Memory B cell (primary cell): ENCODE data around the gene NR6A1.

Experiments
- ATAC-seq: fragments of 150-1000 bp; cut with Tn5 transposase; 2 replicates; pipeline ENCODE4 v1.10.0; 2021; ENCODE audit warnings: low read depth, mild to moderate bottlenecking, moderate library complexity
- DNase-seq, 2 donors: peaks; one replicate each; pipeline ENCODE4 v3.0.0; 2022; ENCODE audit warnings: low spot score in 2 of 2
- H3K27ac Mint-ChIP-seq: one replicate; pipeline ENCODE4 v1.8.0; 2022; ENCODE audit warnings: mild to moderate bottlenecking, moderate library complexity, mixed read lengths
- H3K27me3 Mint-ChIP-seq: one replicate; pipeline ENCODE4 v1.8.0; 2022; ENCODE audit warnings: mixed read lengths
- H3K36me3 Mint-ChIP-seq: one replicate; pipeline ENCODE4 v1.8.0; 2022; ENCODE audit warnings: mild to moderate bottlenecking, mixed read lengths
- H3K4me1 Mint-ChIP-seq: one replicate; pipeline ENCODE4 v1.8.0; 2022; ENCODE audit warnings: mixed read lengths
- H3K4me3 Mint-ChIP-seq: one replicate; pipeline ENCODE4 v1.8.0; 2022; ENCODE audit warnings: mild to moderate bottlenecking, moderate library complexity, mixed read lengths
- H3K9me3 Mint-ChIP-seq: one replicate; pipeline ENCODE4 v1.8.0; 2022; ENCODE audit warnings: mixed read lengths

NR6A1 gene

GRCh38 chr9:124789531-124789930 is 18.4 kb upstream of the NR6A1 start:
- Mint-ChIP-seq H3K4me1 (peaks cover 12% of the 10 kb centered on the region), H3K27ac (no peak overlapping the region), H3K27me3 (peaks cover 2% of the 10 kb centered on the region), H3K9me3 (no peaks in the 10 kb centered on the region), H3K4me3 (no peak overlapping the region), H3K36me3 (no peaks in the 10 kb centered on the region)
- DNase-seq (no peak), ATAC-seq (no peak)

GRCh38 chr9:124788542-124789217 is 17.6 kb upstream of the NR6A1 start:
- H3K27me3 Mint-ChIP-seq = no peaks in the 10 kb centered on the region
- H3K9me3 Mint-ChIP-seq = no peaks in the 10 kb centered on the region

GRCh38 chr9:124786881-124787573 is 15.9 kb upstream of the NR6A1 start:
- Mint-ChIP-seq H3K4me3 (no peak overlapping the region), H3K36me3 (no peaks in the 10 kb centered on the region)

More at GRCh38 chr9:124788542-124789217, 17.6 kb upstream of the NR6A1 start:
- no peak overlapping the region for H3K4me3 Mint-ChIP-seq
- peaks cover 12% of the 10 kb centered on the region for H3K4me1 Mint-ChIP-seq
- H3K27ac Mint-ChIP-seq = no peak overlapping the region
- ATAC-seq (no peak), DNase-seq (no peak)
- no peaks in the 10 kb centered on the region for H3K36me3 Mint-ChIP-seq

GRCh38 chr9:124784509-124784908 is 13.4 kb upstream of the NR6A1 start:
- H3K27ac Mint-ChIP-seq = no peak overlapping the region
- ATAC-seq = no peak

More at GRCh38 chr9:124786881-124787573, 15.9 kb upstream of the NR6A1 start:
- DNase-seq (no peak), ATAC-seq (no peak)
- H3K27ac Mint-ChIP-seq = no peak overlapping the region
- H3K9me3 Mint-ChIP-seq = no peaks in the 10 kb centered on the region
- peaks cover 10% of the 10 kb centered on the region for H3K4me1 Mint-ChIP-seq
- H3K27me3 Mint-ChIP-seq = no peaks in the 10 kb centered on the region

GRCh38 chr9:124783830-124784229 is 12.7 kb upstream of the NR6A1 start:
- no peaks in the 10 kb centered on the region for H3K36me3 Mint-ChIP-seq
- H3K27ac Mint-ChIP-seq = no peak overlapping the region
- H3K9me3 Mint-ChIP-seq = no peaks in the 10 kb centered on the region
- no peaks in the 10 kb centered on the region for H3K27me3 Mint-ChIP-seq
- H3K4me3 Mint-ChIP-seq = no peak overlapping the region
- no peak for ATAC-seq
- DNase-seq = no peak
- no peaks in the 10 kb centered on the region for H3K4me1 Mint-ChIP-seq

More at GRCh38 chr9:124784509-124784908, 13.4 kb upstream of the NR6A1 start:
- Mint-ChIP-seq H3K4me3 (no peak overlapping the region), H3K27me3 (no peaks in the 10 kb centered on the region), H3K4me1 (no peaks in the 10 kb centered on the region), H3K9me3 (no peaks in the 10 kb centered on the region), H3K36me3 (no peaks in the 10 kb centered on the region)
- no peak for DNase-seq

GRCh38 chr9:124782661-124783574 is 11.8 kb upstream of the NR6A1 start:
- Mint-ChIP-seq H3K27ac (no peak overlapping the region), H3K27me3 (no peaks in the 10 kb centered on the region), H3K4me3 (no peak overlapping the region), H3K9me3 (no peaks in the 10 kb centered on the region), H3K4me1 (no peaks in the 10 kb centered on the region), H3K36me3 (no peaks in the 10 kb centered on the region)
- ATAC-seq (no peak), DNase-seq (no peak)

GRCh38 chr9:124781967-124782660 is 11.0 kb upstream of the NR6A1 start:
- ATAC-seq (no peak), DNase-seq (no peak)
- Mint-ChIP-seq H3K9me3 (no peaks in the 10 kb centered on the region), H3K27me3 (no peaks in the 10 kb centered on the region), H3K4me3 (no peak overlapping the region), H3K4me1 (no peaks in the 10 kb centered on the region), H3K36me3 (no peaks in the 10 kb centered on the region), H3K27ac (no peak overlapping the region)

- no peak for DNase-seq
- Mint-ChIP-seq H3K27ac (no peak overlapping the region), H3K36me3 (no peaks in the 10 kb centered on the region), H3K4me1 (peaks cover 4% of the 10 kb centered on the region), H3K9me3 (no peaks in the 10 kb centered on the region), H3K4me3 (no peak overlapping the region), H3K27me3 (peaks cover 5% of the 10 kb centered on the region)
- no peak for ATAC-seq
Observed at GRCh38 chr9:124780757-124781151, 9.6 kb upstream of the NR6A1 start.

GRCh38 chr9:124780060-124780756 is 9.1 kb upstream of the NR6A1 start:
- no peak for ATAC-seq
- peaks cover 6% of the 10 kb centered on the region for H3K27me3 Mint-ChIP-seq
- peaks cover 4% of the 10 kb centered on the region for H3K4me1 Mint-ChIP-seq
- DNase-seq = no peak
- no peaks in the 10 kb centered on the region for H3K36me3 Mint-ChIP-seq
- H3K27ac Mint-ChIP-seq = no peak overlapping the region
- no peak overlapping the region for H3K4me3 Mint-ChIP-seq
- no peaks in the 10 kb centered on the region for H3K9me3 Mint-ChIP-seq

- Mint-ChIP-seq H3K4me3 (no peak overlapping the region), H3K27ac (no peak overlapping the region), H3K4me1 (peaks cover 4% of the 10 kb centered on the region), H3K27me3 (peaks cover 6% of the 10 kb centered on the region), H3K9me3 (no peaks in the 10 kb centered on the region), H3K36me3 (no peaks in the 10 kb centered on the region)
- ATAC-seq = no peak
- DNase-seq = no peak
Observed at GRCh38 chr9:124779368-124780059, 8.4 kb upstream of the NR6A1 start.

- peaks cover 4% of the 10 kb centered on the region for H3K4me1 Mint-ChIP-seq
- no peak overlapping the region for H3K4me3 Mint-ChIP-seq
- DNase-seq = no peak
- ATAC-seq = no peak
- no peak overlapping the region for H3K27ac Mint-ChIP-seq
- H3K9me3 Mint-ChIP-seq = no peaks in the 10 kb centered on the region
- H3K27me3 Mint-ChIP-seq = peaks cover 6% of the 10 kb centered on the region
- no peaks in the 10 kb centered on the region for H3K36me3 Mint-ChIP-seq
Observed at GRCh38 chr9:124778575-124779367, 7.7 kb upstream of the NR6A1 start.

- peak; percentile 57 for ATAC-seq
- H3K9me3 Mint-ChIP-seq = no peaks in the 10 kb centered on the region
- no peak within 1 kb of the TSS for H3K27ac Mint-ChIP-seq
- peaks cover 6% of the 10 kb centered on the region for H3K27me3 Mint-ChIP-seq
- peaks cover 9% of the 10 kb centered on the region for H3K4me1 Mint-ChIP-seq
- peak within 1 kb of the TSS; percentile 81 for H3K4me3 Mint-ChIP-seq
- no peaks in the 10 kb centered on the region for H3K36me3 Mint-ChIP-seq
- peak in 1 of 2 donors; percentile 45 for DNase-seq
Observed at GRCh38 chr9:124776954-124777648, 6.0 kb upstream of the NR6A1 start, which contains the start of gene OLFML2A. OLFML2A (plus strand) TSS chr9:124777133; CDS start chr9:124777271, 138 bp downstream.
